ENCODE data around the gene KCTD19. TPM values are rescaled to one million over a fixed set of nuclear protein-coding genes. Genes with fewer than 3 reads are reported as not detected.

KCTD19 gene
- total and polyA plus RNA-seq, 8 donors: 0.03 to 3.3 (median 2.2) TPM; not detected in 5

DNA sequence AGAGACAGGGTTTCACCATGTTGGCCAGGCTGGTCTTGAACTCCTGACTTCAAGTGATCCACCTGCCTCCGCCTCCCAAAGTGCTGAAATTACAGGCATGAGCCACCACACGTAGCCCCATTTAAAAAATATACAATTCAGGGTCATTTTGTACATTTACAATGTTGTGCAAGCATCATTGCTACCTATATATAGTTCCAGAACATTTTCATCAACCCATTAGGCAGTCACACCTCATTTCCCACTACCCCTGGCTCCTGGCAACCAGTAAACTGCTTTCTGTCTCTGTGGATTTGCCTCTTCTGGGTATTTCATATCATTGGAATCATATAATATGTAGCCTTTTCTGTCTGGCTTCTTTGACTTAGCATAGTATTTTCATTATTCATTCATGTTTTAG lies 6.8 kb upstream of the KCTD19 start:
- H3K27ac ChIP-seq: no peak overlapping the region
- 73 to 86% (median 76%) methylated on average over 2 of the region's 2 CpGs for whole genome bisulfite sequencing, 5 donors
- no peaks in the 10 kb centered on the region for H3K4me1 ChIP-seq
- H3K27me3 ChIP-seq: no peaks in the 10 kb centered on the region
- TF ChIP-seq POLR2A (IDR thresholded peaks at IDR 0.05): no peak
- intact Hi-C loops (cut with DNase I; ENCODE audit: low total_unique reads): no loop called here
- no peak overlapping the region for H3K4me3 ChIP-seq
- H3K36me3 ChIP-seq: no peaks in the 10 kb centered on the region
- peaks cover 0 to 12% (median 4%) of the 10 kb centered on the region in 4 donors for H3K9me3 ChIP-seq
- no peak for DNase-seq

DNA sequence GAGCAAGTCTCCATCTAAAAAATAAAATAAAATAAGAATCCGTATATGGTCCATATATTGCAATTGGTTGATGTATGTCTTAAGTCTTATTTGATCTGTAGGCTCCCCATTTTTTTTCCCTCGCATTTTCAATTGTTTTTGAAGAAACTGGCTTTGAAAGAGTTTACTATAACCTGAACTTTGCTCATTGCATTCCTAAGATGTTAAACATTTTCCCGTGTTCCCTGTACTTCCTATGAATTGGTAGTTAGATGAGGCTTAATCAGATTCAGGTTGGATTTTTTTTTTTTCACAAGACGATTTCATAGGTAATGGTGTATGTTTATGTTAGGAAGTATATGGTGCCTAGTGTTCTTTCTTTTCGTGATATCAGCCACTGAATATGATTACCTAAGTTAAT lies 3.4 kb upstream of the KCTD19 start:
- peaks cover 9 to 17% (median 16%) of the 10 kb centered on the region in 4 donors for H3K4me1 ChIP-seq
- peaks cover 0 to 9% (median 3%) of the 10 kb centered on the region in 4 donors for H3K9me3 ChIP-seq
- WGBS, 5 donors: 35 to 50% (median 47%) methylated on average over 5 of the region's 5 CpGs
- no peak overlapping the region for H3K27ac ChIP-seq
- DNase-seq: no peak
- peaks cover 0 to 18% (median 2%) of the 10 kb centered on the region in 3 donors for H3K27me3 ChIP-seq
- no peak for TF ChIP-seq EP300 (IDR thresholded peaks at IDR 0.05)
- TF ChIP-seq POLR2A (IDR thresholded peaks at IDR 0.05): no peak
- TF ChIP-seq POLR2AphosphoS5 (IDR thresholded peaks at IDR 0.05): no peak
- TF ChIP-seq, protein P1, sequence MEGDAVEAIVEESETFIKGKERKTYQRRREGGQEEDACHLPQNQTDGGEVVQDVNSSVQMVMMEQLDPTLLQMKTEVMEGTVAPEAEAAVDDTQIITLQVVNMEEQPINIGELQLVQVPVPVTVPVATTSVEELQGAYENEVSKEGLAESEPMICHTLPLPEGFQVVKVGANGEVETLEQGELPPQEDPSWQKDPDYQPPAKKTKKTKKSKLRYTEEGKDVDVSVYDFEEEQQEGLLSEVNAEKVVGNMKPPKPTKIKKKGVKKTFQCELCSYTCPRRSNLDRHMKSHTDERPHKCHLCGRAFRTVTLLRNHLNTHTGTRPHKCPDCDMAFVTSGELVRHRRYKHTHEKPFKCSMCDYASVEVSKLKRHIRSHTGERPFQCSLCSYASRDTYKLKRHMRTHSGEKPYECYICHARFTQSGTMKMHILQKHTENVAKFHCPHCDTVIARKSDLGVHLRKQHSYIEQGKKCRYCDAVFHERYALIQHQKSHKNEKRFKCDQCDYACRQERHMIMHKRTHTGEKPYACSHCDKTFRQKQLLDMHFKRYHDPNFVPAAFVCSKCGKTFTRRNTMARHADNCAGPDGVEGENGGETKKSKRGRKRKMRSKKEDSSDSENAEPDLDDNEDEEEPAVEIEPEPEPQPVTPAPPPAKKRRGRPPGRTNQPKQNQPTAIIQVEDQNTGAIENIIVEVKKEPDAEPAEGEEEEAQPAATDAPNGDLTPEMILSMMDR (IDR thresholded peaks at IDR 0.05): no peak
- no peak overlapping the region for H3K4me3 ChIP-seq
- intact Hi-C loops (cut with DNase I; ENCODE audit: low total_unique reads): no loop called here
- no peaks in the 10 kb centered on the region for H3K36me3 ChIP-seq

DNA sequence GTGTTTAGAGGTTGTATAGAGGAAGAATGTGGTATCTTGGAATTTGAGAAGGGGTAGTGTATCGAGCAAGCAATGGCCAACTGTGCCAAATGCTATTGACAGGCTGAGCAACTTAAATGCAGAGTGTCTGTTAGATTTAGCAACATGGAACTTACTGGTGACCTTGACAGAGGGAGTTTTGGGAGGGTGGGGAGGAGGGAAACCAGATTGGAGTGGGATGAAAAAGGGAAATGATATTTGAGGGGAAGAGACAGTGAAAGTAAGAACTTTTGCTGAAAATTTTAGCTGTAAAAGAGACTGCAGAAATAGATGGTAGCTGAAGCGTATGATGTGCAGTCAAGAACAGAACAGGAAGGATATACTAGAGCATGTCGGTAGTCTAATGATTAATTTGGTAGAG lies 1.2 kb upstream of the KCTD19 start:
- intact Hi-C loops (cut with DNase I; ENCODE audit: low total_unique reads): no loop called here
- Histone ChIP-seq H3K36me3 (no peaks in the 10 kb centered on the region), H3K27ac (no peak overlapping the region), H3K4me1 (peaks cover 9 to 17% (median 16%) of the 10 kb centered on the region in 4 donors), H3K4me3 (no peak overlapping the region), H3K9me3 (no peaks in the 10 kb centered on the region), H3K27me3 (peaks cover 0 to 24% (median 2%) of the 10 kb centered on the region in 3 donors)
- DNase-seq: no peak
- TF ChIP-seq POLR2A (IDR thresholded peaks at IDR 0.05) (no peak), POLR2AphosphoS5 (IDR thresholded peaks at IDR 0.05) (no peak), EP300 (IDR thresholded peaks at IDR 0.05) (no peak)
- TF ChIP-seq, protein P1 (IDR thresholded peaks at IDR 0.05): no peak
- WGBS, 5 donors: 59 to 74% (median 66%) methylated on average over 3 of the region's 3 CpGs

DNA sequence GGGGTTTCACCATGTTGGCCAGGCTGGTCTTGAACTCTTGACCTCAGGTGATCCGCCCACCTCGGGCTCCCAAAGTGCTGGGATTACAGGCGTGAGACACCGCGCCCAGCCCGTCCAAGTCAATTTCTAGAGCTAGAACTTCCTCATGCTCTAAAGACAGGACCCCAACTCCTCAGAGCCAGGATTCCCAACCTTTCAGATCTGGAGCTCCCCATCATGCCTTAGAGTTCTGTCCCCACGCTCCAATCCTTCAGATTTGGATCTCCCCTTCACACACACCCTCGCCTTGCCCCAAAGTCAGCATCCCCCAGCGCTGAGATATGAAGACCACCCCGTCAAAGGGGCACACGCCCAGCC lies 448 bp downstream of the KCTD19 start:
- Histone ChIP-seq H3K4me3 (peak overlapping the region; percentile 45 to 59 (median 54)), H3K9me3 (no peaks in the 10 kb centered on the region), H3K27me3 (peaks cover 0 to 26% (median 2%) of the 10 kb centered on the region in 3 donors), H3K27ac (peak overlapping the region in 2 of 5 donors; percentile 57 to 62), H3K4me1 (peaks cover 9 to 17% (median 16%) of the 10 kb centered on the region in 4 donors), H3K36me3 (no peaks in the 10 kb centered on the region)
- intact Hi-C loops (cut with DNase I; ENCODE audit: low total_unique reads): no loop called here
- 23 to 34% (median 25%) methylated on average over 11 of the region's 11 CpGs for WGBS, 5 donors
- DNase-seq: no peak
- TF ChIP-seq EP300 (IDR thresholded peaks at IDR 0.05): no peak
- TF ChIP-seq, protein P1 (IDR thresholded peaks at IDR 0.05): no peak
- TF ChIP-seq POLR2A (IDR thresholded peaks at IDR 0.05): no peak
- no peak for TF ChIP-seq POLR2AphosphoS5 (IDR thresholded peaks at IDR 0.05)

DNA sequence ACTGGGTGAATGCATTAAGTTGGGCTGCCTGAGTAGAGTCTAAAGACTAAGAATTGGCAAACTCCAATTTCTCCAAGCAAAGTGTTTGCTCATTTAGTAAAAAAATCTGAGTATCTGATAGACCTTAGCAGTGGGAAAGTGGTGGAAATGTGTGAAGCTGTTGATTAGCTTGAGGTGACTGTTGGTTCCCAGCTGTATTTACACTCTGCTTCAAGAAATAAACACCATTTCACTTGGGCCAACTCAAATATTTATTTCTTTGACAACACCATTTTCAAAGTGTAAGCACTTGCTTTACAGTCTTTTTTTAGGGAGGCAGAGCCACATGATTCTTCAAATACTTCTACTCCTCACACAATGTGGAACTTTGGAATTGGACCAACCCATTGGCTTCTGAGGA lies 8.7 kb downstream of the KCTD19 start:
- Histone ChIP-seq H3K4me1 (no peaks in the 10 kb centered on the region), H3K27ac (peak overlapping the region in 1 of 5 donors; percentile 76), H3K9me3 (no peaks in the 10 kb centered on the region), H3K4me3 (no peak overlapping the region), H3K27me3 (peaks cover 0 to 10% (median 0%) of the 10 kb centered on the region in 3 donors), H3K36me3 (no peaks in the 10 kb centered on the region)
- TF ChIP-seq, protein P1 (IDR thresholded peaks at IDR 0.05): no peak
- no peak for TF ChIP-seq EP300 (IDR thresholded peaks at IDR 0.05)
- TF ChIP-seq POLR2A (IDR thresholded peaks at IDR 0.05): no peak
- TF ChIP-seq POLR2AphosphoS5 (IDR thresholded peaks at IDR 0.05): no peak
- intact Hi-C loops (cut with DNase I; ENCODE audit: low total_unique reads): no loop called here
- no peak for DNase-seq

Measured in stomach (tissue), 9 donors.